RWPE1 (cell line): ENCODE data around the gene PGAM1.
A peak's percentile ranks its signal among the peaks of the same experiment; 100 is the strongest.

Experiments
- CTCF ChIA-PET: fragments of 350-600 bp; sonication (Branson Sonifier 250); formaldehyde crosslinking; extraction: SDS; loops from one replicate; lab custom pipeline; 2021; lab: Yijun Ruan, JAX
- POLR2A ChIA-PET: fragments of 400-600 bp; formaldehyde crosslinking; extraction: SDS; loops from one replicate; lab custom pipeline; 2020; ENCODE audit warnings: antibody characterized with exemption; ENCODE audit not compliant: low non-redundant PET; lab: Yijun Ruan, JAX
- DNase-seq: peaks from one replicate; pipeline ENCODE4 v3.0.0; 2012; ENCODE audit warnings: low spot score
- H3K27ac ChIP-seq: fragments of 450-650 bp; 2 replicates; pipeline ENCODE4 v1.5.1; 2017
- TF ChIP-seq, protein P1 (sequence below): fragments of 450-650 bp; conservative IDR thresholded peaks from 2 replicates; pipeline ENCODE4 v1.5.1; 2017; ENCODE audit warnings: low read depth, mild to moderate bottlenecking

The PGAM1 gene

GRCh38 chr10:97384156-97384555, 41.8 kb upstream of the PGAM1 start:
- ChIA-PET CTCF (interaction anchor here (0.6 kb wide), 1 partner anchor 16 kb away, joined by 3 read pairs; no protein-coding TSS in a partner anchor), POLR2A (no interaction called here)
- TF ChIP-seq, protein P1, sequence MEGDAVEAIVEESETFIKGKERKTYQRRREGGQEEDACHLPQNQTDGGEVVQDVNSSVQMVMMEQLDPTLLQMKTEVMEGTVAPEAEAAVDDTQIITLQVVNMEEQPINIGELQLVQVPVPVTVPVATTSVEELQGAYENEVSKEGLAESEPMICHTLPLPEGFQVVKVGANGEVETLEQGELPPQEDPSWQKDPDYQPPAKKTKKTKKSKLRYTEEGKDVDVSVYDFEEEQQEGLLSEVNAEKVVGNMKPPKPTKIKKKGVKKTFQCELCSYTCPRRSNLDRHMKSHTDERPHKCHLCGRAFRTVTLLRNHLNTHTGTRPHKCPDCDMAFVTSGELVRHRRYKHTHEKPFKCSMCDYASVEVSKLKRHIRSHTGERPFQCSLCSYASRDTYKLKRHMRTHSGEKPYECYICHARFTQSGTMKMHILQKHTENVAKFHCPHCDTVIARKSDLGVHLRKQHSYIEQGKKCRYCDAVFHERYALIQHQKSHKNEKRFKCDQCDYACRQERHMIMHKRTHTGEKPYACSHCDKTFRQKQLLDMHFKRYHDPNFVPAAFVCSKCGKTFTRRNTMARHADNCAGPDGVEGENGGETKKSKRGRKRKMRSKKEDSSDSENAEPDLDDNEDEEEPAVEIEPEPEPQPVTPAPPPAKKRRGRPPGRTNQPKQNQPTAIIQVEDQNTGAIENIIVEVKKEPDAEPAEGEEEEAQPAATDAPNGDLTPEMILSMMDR: no peak

DNA sequence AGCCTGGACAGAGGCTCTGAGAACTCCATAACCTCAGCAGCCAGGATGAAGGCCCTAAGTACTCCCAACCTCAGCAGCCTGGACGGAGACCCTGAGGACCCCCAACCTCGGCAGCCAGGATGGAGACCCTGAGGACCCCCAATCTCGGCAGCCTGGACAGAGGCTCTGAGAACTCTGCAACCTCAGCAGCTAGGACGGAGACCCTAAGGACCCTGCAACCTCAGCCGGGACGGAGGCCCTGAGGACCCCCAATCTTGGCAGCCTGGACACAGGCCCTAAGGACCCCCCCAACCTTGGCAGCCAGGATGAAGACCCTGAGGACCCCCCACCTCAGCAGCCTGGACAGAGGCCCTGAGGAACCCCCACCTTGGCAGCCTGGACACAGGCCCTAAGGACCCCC, 41.4 kb upstream of the PGAM1 start:
- CTCF ChIA-PET: interaction anchor here (0.6 kb wide), 1 partner anchor 16 kb away, joined by 3 read pairs; no protein-coding TSS in a partner anchor

More at GRCh38 chr10:97384156-97384555, 41.8 kb upstream of the PGAM1 start:
- DNase-seq: no peak
- no peak overlapping the region for H3K27ac ChIP-seq

DNA sequence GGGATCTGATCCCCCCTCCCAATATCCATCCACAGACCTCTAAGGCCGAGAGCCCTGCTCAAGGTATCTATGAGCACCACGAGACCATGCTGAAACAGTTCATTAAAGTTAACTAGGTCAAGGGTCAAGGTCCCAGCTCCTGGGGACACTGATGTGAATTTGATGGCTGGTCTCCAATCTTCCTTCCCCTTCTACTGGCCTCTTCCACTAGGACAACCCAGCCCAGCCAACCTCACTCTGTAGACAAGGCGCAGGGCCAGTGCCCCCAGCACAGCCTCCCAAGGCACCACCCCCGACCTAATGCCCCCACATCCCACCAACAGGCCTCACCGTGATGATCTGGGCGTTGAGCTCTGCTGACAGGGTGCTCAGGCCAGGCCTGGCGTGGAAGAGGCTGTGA, 40.4 kb upstream of the PGAM1 start:
- TF ChIP-seq, protein P1: no peak
- CTCF ChIA-PET: no interaction called here

More for the DNA sequence above, 41.4 kb upstream of the PGAM1 start:
- H3K27ac ChIP-seq: no peak overlapping the region
- TF ChIP-seq, protein P1: no peak
- POLR2A ChIA-PET: no interaction called here
- DNase-seq: no peak

DNA sequence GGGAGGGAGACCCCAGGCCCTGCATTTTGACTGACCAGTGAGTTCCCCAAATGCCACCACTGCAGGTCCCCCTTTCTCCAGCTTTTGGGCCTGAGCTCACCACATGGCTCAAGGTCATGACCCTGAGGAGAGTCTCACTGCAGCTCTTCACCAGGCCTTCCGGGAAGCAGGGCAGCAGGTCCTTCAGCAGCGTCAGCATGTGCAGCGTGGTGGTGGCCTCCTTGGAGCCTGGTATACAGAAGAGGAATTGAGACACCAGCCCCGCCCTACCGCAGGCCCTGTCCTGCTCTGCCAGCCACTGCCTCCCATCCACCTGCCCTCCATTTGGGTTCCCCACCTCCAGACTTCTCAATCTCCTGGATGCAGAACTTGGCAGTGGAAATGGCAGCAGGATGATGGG, 37.8 kb upstream of the PGAM1 start:
- no peak for DNase-seq
- POLR2A ChIA-PET: no interaction called here
- TF ChIP-seq, protein P1: no peak
- CTCF ChIA-PET: no interaction called here
- 0 out of 2 replicates have a peak overlapping the region, but pooled peaks have one; percentile 5 for H3K27ac ChIP-seq

More for the DNA sequence above, 40.4 kb upstream of the PGAM1 start:
- POLR2A ChIA-PET: interaction anchor here (0.6 kb wide), 2 partner anchors 15 to 32 kb away, joined by 3 to 6 read pairs; no protein-coding TSS in a partner anchor
- no peak overlapping the region for H3K27ac ChIP-seq
- DNase-seq: no peak

DNA sequence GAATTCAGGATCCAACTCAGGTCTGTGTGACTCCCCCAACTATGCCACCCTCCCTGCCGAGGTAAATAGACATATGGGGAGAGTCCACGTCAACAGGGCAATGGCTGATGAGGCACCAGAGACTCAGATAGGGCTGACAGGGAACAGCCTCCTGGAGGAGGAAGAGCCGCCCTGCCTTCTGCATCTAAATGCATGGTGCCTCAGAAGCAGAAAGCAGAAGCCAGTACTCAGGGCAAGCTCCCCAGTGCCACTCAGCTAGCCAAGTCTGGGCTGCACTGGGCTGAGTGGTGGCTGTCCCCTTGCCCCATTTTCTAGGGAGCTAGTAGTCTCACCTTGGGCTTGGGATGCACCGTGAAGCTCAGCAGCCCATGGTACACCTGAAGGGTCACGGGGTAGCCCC, 35.9 kb upstream of the PGAM1 start:
- H3K27ac ChIP-seq: no peak overlapping the region
- no peak for DNase-seq
- POLR2A ChIA-PET: no interaction called here
- TF ChIP-seq, protein P1: no peak
- CTCF ChIA-PET: no interaction called here

- DNase-seq: no peak
- POLR2A ChIA-PET: interaction anchor here (0.6 kb wide), 1 partner anchor 111 kb away, joined by 3 read pairs; no protein-coding TSS in a partner anchor
- CTCF ChIA-PET: no interaction called here
- H3K27ac ChIP-seq: no peak overlapping the region
- TF ChIP-seq, protein P1: no peak
Measured at GRCh38 chr10:97393034-97393573, 32.9 kb upstream of the PGAM1 start.
